Testis (tissue), 2 donors: ENCODE data around the gene SNRPA.

Experiments
- CTCF ChIP-seq, 3 experiments: fragments of 450-650 bp in 2 of 3; fragments of 200-600 bp in 1 of 3; sonication (generic) in 1 of 3; IDR thresholded peaks; one replicate each; pipeline ENCODE4 v1.5.1; 2016 to 2019; ENCODE audit warnings: antibody characterized with exemption in 3 of 3, mild to moderate bottlenecking in 2 of 3, moderate library complexity in 1 of 3
- POLR2A ChIP-seq: fragments of 450-650 bp; IDR thresholded peaks from one replicate; pipeline ENCODE4 v1.6.1; 2017; ENCODE audit warnings: antibody characterized with exemption, mild to moderate bottlenecking, moderate library complexity

DNA sequence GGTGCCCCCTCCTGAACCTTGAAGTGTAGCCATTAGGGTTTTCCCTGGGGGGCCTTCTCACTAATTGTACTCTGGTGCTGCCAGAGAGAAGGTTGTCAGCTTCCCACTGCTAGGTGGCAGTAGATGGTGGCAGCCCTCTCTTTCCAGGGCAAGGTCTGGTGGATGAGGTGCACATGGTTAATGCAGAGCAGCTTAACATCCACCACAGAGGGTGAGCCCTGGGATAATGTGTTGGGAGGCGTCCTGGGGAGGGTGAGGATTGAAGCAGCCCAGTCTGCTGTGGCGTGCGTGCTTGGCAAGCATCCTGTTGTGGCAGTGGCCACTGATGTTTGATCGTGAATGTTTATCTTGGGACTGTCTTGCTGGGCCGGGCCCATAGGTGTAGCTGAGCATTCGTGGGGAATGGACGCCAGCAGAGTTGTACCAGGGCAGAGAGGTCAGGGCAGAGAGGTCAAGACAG lies 53.8 kb downstream of the SNRPA start:
- no peak for TF ChIP-seq CTCF (IDR thresholded peaks at IDR 0.05)
- no peak for TF ChIP-seq POLR2A
